BJ (cell line): ENCODE measurements around the gene ZWINT. TPM values are rescaled to one million over a fixed set of nuclear protein-coding genes. Genes with fewer than 3 reads are reported as not detected.

Source experiments
- CTCF ChIA-PET: fragments of 350-600 bp; formaldehyde crosslinking; extraction: SDS; loops from one replicate; lab custom pipeline; 2021; ENCODE audit warnings: antibody characterized with exemption, inconsistent platforms; lab: Yijun Ruan, JAX
- POLR2A ChIA-PET: fragments of 300-600 bp; sonication (Branson Sonifier 250); formaldehyde crosslinking; extraction: SDS; loops from one replicate; lab custom pipeline; 2021; ENCODE audit warnings: antibody characterized with exemption; lab: Charles Lee
- DNase-seq: peaks from one replicate; pipeline ENCODE4 v3.0.0-alpha.2; 2011; ENCODE audit warnings: low read depth
- H3K27me3 ChIP-seq: 2 replicates; pipeline ENCODE4 v1.6.0; 2011; ENCODE audit warnings: low read length; ENCODE audit not compliant: control insufficient read depth, insufficient read depth
- H3K36me3 ChIP-seq: 2 replicates; pipeline ENCODE4 v1.5.1; 2011; ENCODE audit warnings: low read length; ENCODE audit not compliant: control insufficient read depth, insufficient read depth
- H3K4me3 ChIP-seq: 2 replicates; pipeline ENCODE4 v1.5.1; 2011; ENCODE audit warnings: low read depth, mild to moderate bottlenecking, control low read depth, low read length
- polyA plus RNA-seq: library from polyadenylated mRNA; depleted of rRNA; stranded (reverse); fragments of >200 nt; gene quantifications from 2 replicates; pipeline ENCODE4 v1.2.3, GENCODE V29; 2011
- TF ChIP-seq, protein P1 (sequence below): IDR thresholded peaks from 2 replicates; pipeline ENCODE4 v1.5.1; 2011; ENCODE audit warnings: low read depth, mild to moderate bottlenecking, control low read depth, inconsistent platforms, low read length, moderate library complexity; ENCODE audit not compliant: insufficient read depth

ZWINT gene
- polyA plus RNA-seq, 1 experiment, result 32.3 TPM

DNA sequence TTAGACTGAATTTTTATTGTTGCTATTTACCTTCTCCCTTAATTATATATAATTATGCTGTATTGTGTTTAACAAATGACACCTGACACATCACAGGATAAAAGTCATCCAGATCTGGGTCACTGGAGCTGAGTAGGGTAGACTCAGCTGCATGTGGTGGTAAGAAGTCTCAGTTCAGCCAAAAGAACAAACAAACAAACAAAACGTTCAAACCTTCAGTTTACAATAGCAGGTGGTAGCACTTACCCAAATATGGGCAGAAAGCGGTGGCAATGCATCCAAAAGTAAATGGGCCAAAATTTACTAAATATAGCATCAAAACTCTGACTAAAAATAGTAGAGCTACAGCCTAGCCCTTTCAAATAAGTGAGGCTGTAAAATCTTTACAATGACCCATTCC lies 42.2 kb downstream of the ZWINT start:
- DNase-seq, result no peak
- TF ChIP-seq, protein P1, sequence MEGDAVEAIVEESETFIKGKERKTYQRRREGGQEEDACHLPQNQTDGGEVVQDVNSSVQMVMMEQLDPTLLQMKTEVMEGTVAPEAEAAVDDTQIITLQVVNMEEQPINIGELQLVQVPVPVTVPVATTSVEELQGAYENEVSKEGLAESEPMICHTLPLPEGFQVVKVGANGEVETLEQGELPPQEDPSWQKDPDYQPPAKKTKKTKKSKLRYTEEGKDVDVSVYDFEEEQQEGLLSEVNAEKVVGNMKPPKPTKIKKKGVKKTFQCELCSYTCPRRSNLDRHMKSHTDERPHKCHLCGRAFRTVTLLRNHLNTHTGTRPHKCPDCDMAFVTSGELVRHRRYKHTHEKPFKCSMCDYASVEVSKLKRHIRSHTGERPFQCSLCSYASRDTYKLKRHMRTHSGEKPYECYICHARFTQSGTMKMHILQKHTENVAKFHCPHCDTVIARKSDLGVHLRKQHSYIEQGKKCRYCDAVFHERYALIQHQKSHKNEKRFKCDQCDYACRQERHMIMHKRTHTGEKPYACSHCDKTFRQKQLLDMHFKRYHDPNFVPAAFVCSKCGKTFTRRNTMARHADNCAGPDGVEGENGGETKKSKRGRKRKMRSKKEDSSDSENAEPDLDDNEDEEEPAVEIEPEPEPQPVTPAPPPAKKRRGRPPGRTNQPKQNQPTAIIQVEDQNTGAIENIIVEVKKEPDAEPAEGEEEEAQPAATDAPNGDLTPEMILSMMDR, result no peak
- Histone ChIP-seq H3K27me3 (no peaks in the 10 kb centered on the region), H3K36me3 (no peaks in the 10 kb centered on the region), H3K4me3 (no peak overlapping the region)
- POLR2A ChIA-PET, result no interaction called here
- CTCF ChIA-PET, result no interaction called here

DNA sequence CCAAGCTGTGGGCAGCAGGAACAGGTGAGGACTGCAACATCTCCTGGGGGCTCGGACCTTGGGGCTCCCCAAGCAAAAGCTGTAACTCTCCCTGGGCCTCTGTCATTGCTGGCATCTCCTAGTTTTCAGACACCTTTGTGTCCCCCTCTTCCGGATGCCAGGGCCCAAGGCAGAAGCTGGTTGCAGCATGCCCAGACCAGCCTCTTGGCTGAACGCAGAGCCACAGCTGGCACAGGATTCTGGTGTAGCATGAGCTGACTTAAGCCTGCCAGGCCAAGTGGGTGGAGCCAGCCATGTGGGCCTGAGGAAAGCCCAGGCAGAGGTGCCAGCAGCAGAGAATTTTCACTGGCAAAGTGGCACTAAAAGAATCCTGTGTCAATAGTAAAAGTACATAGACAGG lies 43.5 kb downstream of the ZWINT start:
- no peaks in the 10 kb centered on the region for H3K27me3 ChIP-seq
- TF ChIP-seq, protein P1, result no peak

DNA sequence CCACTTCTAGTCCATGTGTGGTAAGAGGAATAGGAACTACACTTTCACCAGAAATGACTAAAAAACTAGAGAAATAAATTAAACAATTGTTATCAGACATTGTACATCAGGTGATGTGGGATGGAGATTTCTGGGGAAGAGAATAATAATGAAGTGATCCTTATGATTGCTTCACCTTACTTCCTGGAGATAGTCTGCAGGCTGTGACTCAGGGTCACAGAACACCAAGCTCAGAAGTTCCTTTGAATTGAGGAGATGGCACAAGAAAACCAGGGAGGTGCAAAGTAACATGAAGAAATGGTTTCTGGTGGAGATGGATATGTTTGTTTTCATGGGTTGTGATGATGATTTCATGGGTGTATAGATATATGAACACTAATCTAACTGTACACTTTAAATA lies 44.5 kb downstream of the ZWINT start:
- POLR2A ChIA-PET, result no interaction called here

More for the DNA sequence above, 43.5 kb downstream of the ZWINT start:
- no peaks in the 10 kb centered on the region for H3K36me3 ChIP-seq
- no peak overlapping the region for H3K4me3 ChIP-seq
- CTCF ChIA-PET, result interaction anchor here (0.7 kb wide), 1 partner anchor 296 kb away, joined by 3 read pairs; no protein-coding TSS in a partner anchor
- POLR2A ChIA-PET, result no interaction called here
- DNase-seq, result no peak

More for the DNA sequence above, 44.5 kb downstream of the ZWINT start:
- CTCF ChIA-PET, result no interaction called here
- no peak for DNase-seq
- TF ChIP-seq, protein P1, result no peak
- Histone ChIP-seq H3K27me3 (no peaks in the 10 kb centered on the region), H3K4me3 (no peak overlapping the region), H3K36me3 (no peaks in the 10 kb centered on the region)
